DND-41 (cell line): Measurements from ENCODE around the gene DNAJA2.
A peak's percentile ranks its signal among the peaks of the same experiment; 100 is the strongest.

Experiments
- ATAC-seq: fragments of 200-7000 bp; cut with Tn5 transposase; 3 replicates; pipeline ENCODE4 v1.9.1; 2021; ENCODE audit warnings: low read depth; ENCODE audit not compliant: insufficient read depth
- DNase-seq: peaks from one replicate; pipeline ENCODE4 v3.0.0-alpha.2; 2020
- H2AFZ ChIP-seq: 2 replicates; pipeline ENCODE4 v1.6.0; 2012; ENCODE audit warnings: low read depth, low read length
- H3K27ac ChIP-seq: 2 replicates; pipeline ENCODE4 v1.5.1; 2012; ENCODE audit warnings: low read length, inconsistent platforms
- H3K27me3 ChIP-seq: fragments of 200-600 bp; sonication (generic); 2 replicates; pipeline ENCODE4 v1.6.0; 2012; ENCODE audit warnings: low read length, mild to moderate bottlenecking, inconsistent platforms; ENCODE audit not compliant: insufficient read depth, poor library complexity
- H3K36me3 ChIP-seq: 2 replicates; pipeline ENCODE4 v1.5.1; 2012; ENCODE audit warnings: low read length, inconsistent platforms; ENCODE audit not compliant: insufficient read depth
- H3K4me1 ChIP-seq: 2 replicates; pipeline ENCODE4 v1.5.1; 2012; ENCODE audit warnings: mild to moderate bottlenecking, low read length; ENCODE audit not compliant: insufficient read depth
- H3K4me2 ChIP-seq: 2 replicates; pipeline ENCODE4 v1.6.0; 2012; ENCODE audit warnings: mild to moderate bottlenecking, moderate library complexity, low read length, inconsistent platforms; ENCODE audit not compliant: insufficient read depth
- H3K4me3 ChIP-seq, 2 experiments: fragments of 200-600 bp in 1 of 2; shearing (Covaris generic) in 1 of 2; 2 replicates each; pipeline ENCODE4 v1.5.1; 2012 to 2016; ENCODE audit warnings: inconsistent platforms in 2 of 2, low read length in 2 of 2, mild to moderate bottlenecking in 2 of 2, low read depth in 1 of 2, moderate library complexity in 1 of 2
- H3K79me2 ChIP-seq: 2 replicates; pipeline ENCODE4 v1.6.0; 2012; ENCODE audit warnings: low read length, inconsistent platforms; ENCODE audit not compliant: insufficient read depth
- H3K9ac ChIP-seq: 2 replicates; pipeline ENCODE4 v1.6.0; 2012; ENCODE audit warnings: low read depth, mild to moderate bottlenecking, inconsistent platforms, low read length, moderate library complexity
- H3K9me3 ChIP-seq: 2 replicates; pipeline ENCODE4 v1.5.1; 2012; ENCODE audit warnings: low read length, moderate library complexity, mild to moderate bottlenecking, inconsistent platforms; ENCODE audit not compliant: insufficient read depth, severe bottlenecking
- H4K20me1 ChIP-seq: 2 replicates; pipeline ENCODE4 v1.6.0; 2012; ENCODE audit warnings: low read length; ENCODE audit not compliant: insufficient read depth
- CTCF ChIP-seq: IDR thresholded peaks from 2 replicates; pipeline ENCODE4 v1.5.1; 2012; ENCODE audit warnings: borderline replicate concordance, low read length, moderate library complexity, mild to moderate bottlenecking; ENCODE audit not compliant: poor library complexity, severe bottlenecking; ENCODE audit errors: extremely low read depth
- EZH2 ChIP-seq: IDR thresholded peaks from 3 replicates; pipeline ENCODE4 v1.6.1; 2012; ENCODE audit warnings: borderline replicate concordance, low read depth, mild to moderate bottlenecking, moderate library complexity, low read length, inconsistent platforms; ENCODE audit not compliant: severe bottlenecking

Gene DNAJA2

GRCh38 chr16:46908540-46909372 lies 64.7 kb downstream of the DNAJA2 start:
- H3K4me1 ChIP-seq = no peaks in the 10 kb centered on the region
- no peak overlapping the region for H3K27ac ChIP-seq
- H3K36me3 ChIP-seq = no peaks in the 10 kb centered on the region
- H2AFZ ChIP-seq = no peak overlapping the region
- no peaks in the 10 kb centered on the region for H3K9me3 ChIP-seq
- DNase-seq = peak; percentile 68
- H3K4me3 ChIP-seq = no peak overlapping the region
- H3K27me3 ChIP-seq = no peaks in the 10 kb centered on the region
- peak; percentile 85 for ATAC-seq
- H3K79me2 ChIP-seq = no peaks in the 10 kb centered on the region
- no peak overlapping the region for H3K9ac ChIP-seq
- no peaks in the 10 kb centered on the region for H4K20me1 ChIP-seq
- peak; percentile 75 for TF ChIP-seq CTCF
- TF ChIP-seq EZH2 = no peak
- no peak overlapping the region for H3K4me2 ChIP-seq

GRCh38 chr16:46907061-46907774 lies 66.3 kb downstream of the DNAJA2 start:
- Histone ChIP-seq H4K20me1 (no peaks in the 10 kb centered on the region), H3K9ac (no peak overlapping the region), H2AFZ (no peak overlapping the region; the same call in 1 of the 2 replicates), H3K4me3 (no peak overlapping the region), H3K4me2 (no peak overlapping the region), H3K9me3 (no peaks in the 10 kb centered on the region), H3K79me2 (no peaks in the 10 kb centered on the region), H3K4me1 (no peaks in the 10 kb centered on the region), H3K27ac (no peak overlapping the region), H3K27me3 (no peaks in the 10 kb centered on the region), H3K36me3 (no peaks in the 10 kb centered on the region)
- no peak for TF ChIP-seq EZH2
- no peak for TF ChIP-seq CTCF
- DNase-seq = no peak
- ATAC-seq = no peak

GRCh38 chr16:46906360-46907060 lies 67.0 kb downstream of the DNAJA2 start:
- no peaks in the 10 kb centered on the region for H3K79me2 ChIP-seq
- H4K20me1 ChIP-seq = no peaks in the 10 kb centered on the region
- ATAC-seq (no peak), DNase-seq (no peak)
- no peak overlapping the region for H3K27ac ChIP-seq
- H3K27me3 ChIP-seq = no peaks in the 10 kb centered on the region
- H3K4me2 ChIP-seq = no peak overlapping the region
- no peak overlapping the region; the same call in 1 of the 2 replicates for H2AFZ ChIP-seq
- no peaks in the 10 kb centered on the region for H3K36me3 ChIP-seq
- TF ChIP-seq EZH2 = no peak
- TF ChIP-seq CTCF = no peak
- no peak overlapping the region for H3K4me3 ChIP-seq
- H3K9ac ChIP-seq = no peak overlapping the region
- H3K9me3 ChIP-seq = no peaks in the 10 kb centered on the region
- H3K4me1 ChIP-seq = no peaks in the 10 kb centered on the region
